GM23248 (cell line): ENCODE results near the gene OR4B1. TPM values are rescaled to one million over a fixed set of nuclear protein-coding genes. Genes with fewer than 3 reads are reported as not detected.
"Not testable (repeated sequence)": the region's sequence is repeated elsewhere in the genome, so short reads cannot be mapped to it uniquely, and the experiment has no call there.

Experiments
- DNase-seq: peaks from one replicate; pipeline ENCODE4 v3.0.0-alpha.2; 2015
- H2AFZ ChIP-seq: fragments of 200-600 bp; sonication (generic); 2 replicates; pipeline ENCODE4 v1.6.1; 2016; ENCODE audit warnings: antibody characterized with exemption
- H3F3A ChIP-seq: fragments of 200-600 bp; sonication (generic); 2 replicates; pipeline ENCODE4 v1.6.1; 2016; ENCODE audit warnings: mild to moderate bottlenecking, antibody characterized with exemption, mixed run types; ENCODE audit not compliant: insufficient read depth
- H3K27ac ChIP-seq: fragments of 200-600 bp; sonication (generic); 2 replicates; pipeline ENCODE4 v1.5.1; 2016; ENCODE audit warnings: mild to moderate bottlenecking
- H3K27me3 ChIP-seq: fragments of 200-600 bp; sonication (generic); replicated peaks from 2 replicates; pipeline ENCODE4 v1.6.1; 2016; ENCODE audit warnings: mild to moderate bottlenecking; ENCODE audit not compliant: insufficient read depth
- H3K36me3 ChIP-seq: fragments of 200-600 bp; sonication (generic); 2 replicates; pipeline ENCODE4 v1.6.1; 2016; ENCODE audit warnings: low read depth, mild to moderate bottlenecking
- H3K4me1 ChIP-seq: fragments of 200-600 bp; sonication (generic); 2 replicates; pipeline ENCODE4 v1.6.1; 2016; ENCODE audit warnings: mild to moderate bottlenecking; ENCODE audit not compliant: insufficient read depth
- H3K4me2 ChIP-seq: fragments of 200-600 bp; sonication (generic); one replicate; pipeline ENCODE4 v1.6.1; 2016; ENCODE audit warnings: mild to moderate bottlenecking; ENCODE audit not compliant: unreplicated experiment
- H3K4me3 ChIP-seq: fragments of 200-600 bp; sonication (generic); 2 replicates; pipeline ENCODE4 v1.5.1; 2016; ENCODE audit warnings: mild to moderate bottlenecking
- H3K79me2 ChIP-seq: fragments of 200-600 bp; sonication (generic); 2 replicates; pipeline ENCODE4 v1.6.1; 2016; ENCODE audit warnings: mild to moderate bottlenecking; ENCODE audit not compliant: insufficient read depth
- H3K9ac ChIP-seq: fragments of 200-600 bp; sonication (generic); 2 replicates; pipeline ENCODE4 v1.6.1; 2016; ENCODE audit warnings: mild to moderate bottlenecking
- H3K9me2 ChIP-seq: fragments of 200-600 bp; sonication (generic); 2 replicates; pipeline ENCODE4 v1.6.1; 2016; ENCODE audit warnings: mixed run types, mild to moderate bottlenecking, moderate library complexity; ENCODE audit not compliant: insufficient read depth
- H3K9me3 ChIP-seq: fragments of 200-600 bp; sonication (generic); one replicate; pipeline ENCODE4 v1.6.1; 2017; ENCODE audit warnings: low read depth
- H4K20me1 ChIP-seq: fragments of 200-600 bp; sonication (generic); 2 replicates; pipeline ENCODE4 v1.6.0; 2016; ENCODE audit not compliant: insufficient read depth
- EZH2 ChIP-seq: fragments of 200-600 bp; sonication (generic); IDR thresholded peaks from 2 replicates; pipeline ENCODE4 v1.6.1; 2018; ENCODE audit warnings: antibody characterized with exemption, mild to moderate bottlenecking; ENCODE audit not compliant: insufficient read depth, poor library complexity, severe bottlenecking
- EZH2phosphoT487 ChIP-seq: fragments of 200-600 bp; sonication (generic); IDR thresholded peaks from 2 replicates; pipeline ENCODE4 v1.6.1; 2018; ENCODE audit warnings: antibody characterized with exemption, moderate library complexity, mild to moderate bottlenecking, low read depth; ENCODE audit not compliant: insufficient read depth
- WGBS, 2 experiments: methylation state at CpG; one replicate each; pipeline ENCODE4 v1.1.6; 2015 to 2017; ENCODE audit warnings: low lambda C conversion rate in 2 of 2, low coverage in 1 of 2; ENCODE audit errors: missing lambda C conversion rate in 2 of 2; 5-methylcytosine and 5-hydroxymethylcytosine counted together
- in situ Hi-C: fragments of 300-500 bp; cut with MboI; formaldehyde crosslinking; loops from 2 replicates; pipeline ENCODE4 v1.15.0; 2020
- polyA plus RNA-seq: library from polyadenylated mRNA; unstranded; fragments of >200 nt; fragmentation: Nextera tagmentation; extraction: Ambion mirVana; gene quantifications from 2 replicates; pipeline ENCODE4 v1.2.1, GENCODE V29; 2016
- total RNA-seq: library from RNA; depleted of rRNA; stranded (reverse); fragments of >200 nt; shearing (Covaris generic); gene quantifications from 2 replicates; pipeline ENCODE4 v1.2.3, GENCODE V29; 2014

The OR4B1 gene
- total and polyA plus RNA-seq, 2 experiments from 2014 or later = not detected

DNA sequence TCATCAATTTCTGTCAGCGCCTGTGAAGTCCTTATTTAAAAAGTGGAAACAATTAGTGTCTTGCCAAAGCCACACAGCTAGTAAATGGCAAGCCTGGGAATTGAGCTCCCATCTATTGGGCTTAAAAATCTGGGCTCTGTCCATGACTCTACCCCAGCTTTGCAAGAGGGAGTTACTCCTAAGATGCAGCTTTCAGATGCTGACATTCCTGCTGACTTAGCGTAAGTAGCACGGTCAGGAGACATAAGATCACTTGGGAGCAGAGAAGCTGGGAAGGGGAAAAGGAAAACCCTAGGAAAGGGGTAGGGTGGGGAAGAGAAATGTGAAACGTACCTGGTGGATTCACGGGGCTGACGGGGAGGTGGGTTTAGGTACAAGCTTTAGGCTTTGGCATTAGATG lies 36.0 kb upstream of the OR4B1 start:
- Histone ChIP-seq H3K9me3 (no peaks in the 10 kb centered on the region), H4K20me1 (no peaks in the 10 kb centered on the region), H3K27me3 (no peaks in the 10 kb centered on the region), H3K27ac (no peak overlapping the region), H3K4me1 (no peaks in the 10 kb centered on the region), H3K4me3 (no peak overlapping the region), H3K9me2 (no peaks in the 10 kb centered on the region), H2AFZ (no peak overlapping the region), H3K9ac (no peak overlapping the region), H3K36me3 (no peaks in the 10 kb centered on the region), H3F3A (no peaks in the 10 kb centered on the region), H3K4me2 (no peak overlapping the region), H3K79me2 (no peaks in the 10 kb centered on the region)
- no peak for DNase-seq
- in situ Hi-C loops = no loop called here
- TF ChIP-seq EZH2 (no peak), EZH2phosphoT487 (no peak)
- WGBS, 2 experiments = 40 to 47% methylated on average over 6 of the region's 6 CpGs

DNA sequence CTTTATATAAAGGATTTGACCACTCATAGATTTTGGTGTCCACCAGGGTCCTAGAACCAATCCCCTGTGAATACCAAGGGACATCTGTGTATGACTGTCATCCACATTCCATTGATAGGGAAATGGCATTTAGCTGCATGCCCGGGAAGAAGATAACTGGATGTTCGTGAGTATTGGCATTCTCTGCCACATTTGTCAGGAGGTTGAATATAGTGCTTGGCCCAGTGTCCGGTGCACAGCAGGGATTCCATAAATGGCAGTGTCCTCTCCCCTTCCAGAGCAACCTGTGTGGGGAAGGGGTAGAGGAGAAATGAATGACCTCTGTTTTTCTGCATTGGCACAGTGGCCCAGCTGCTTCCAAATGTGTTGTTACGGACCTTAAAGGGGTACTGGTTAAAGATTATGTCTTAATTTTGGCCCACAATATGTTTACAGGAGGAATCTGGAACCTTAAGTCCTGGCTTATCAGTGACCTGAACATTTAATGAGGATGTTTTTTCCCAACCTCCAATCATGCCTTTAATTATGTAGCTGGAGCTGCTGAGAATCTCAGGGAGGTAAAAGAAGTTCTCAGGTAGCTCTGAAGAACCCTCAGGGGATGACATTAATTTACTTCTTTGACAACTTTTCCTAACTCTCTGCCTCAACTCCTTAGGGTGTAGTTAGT lies 33.6 kb upstream of the OR4B1 start:
- Histone ChIP-seq H3K9me2 (no peaks in the 10 kb centered on the region), H3K9me3 (no peaks in the 10 kb centered on the region), H3K4me2 (no peak overlapping the region), H3K27me3 (no peaks in the 10 kb centered on the region), H2AFZ (no peak overlapping the region), H3K4me3 (no peak overlapping the region), H3K9ac (no peak overlapping the region), H3F3A (no peaks in the 10 kb centered on the region), H3K79me2 (no peaks in the 10 kb centered on the region), H3K36me3 (no peaks in the 10 kb centered on the region), H4K20me1 (no peaks in the 10 kb centered on the region), H3K27ac (no peak overlapping the region), H3K4me1 (no peaks in the 10 kb centered on the region)
- no peak for TF ChIP-seq EZH2phosphoT487
- no peak for TF ChIP-seq EZH2
- in situ Hi-C loops = no loop called here
- DNase-seq = no peak
- WGBS, 2 experiments = 38 to 52% methylated on average over 4 of the region's 4 CpGs

DNA sequence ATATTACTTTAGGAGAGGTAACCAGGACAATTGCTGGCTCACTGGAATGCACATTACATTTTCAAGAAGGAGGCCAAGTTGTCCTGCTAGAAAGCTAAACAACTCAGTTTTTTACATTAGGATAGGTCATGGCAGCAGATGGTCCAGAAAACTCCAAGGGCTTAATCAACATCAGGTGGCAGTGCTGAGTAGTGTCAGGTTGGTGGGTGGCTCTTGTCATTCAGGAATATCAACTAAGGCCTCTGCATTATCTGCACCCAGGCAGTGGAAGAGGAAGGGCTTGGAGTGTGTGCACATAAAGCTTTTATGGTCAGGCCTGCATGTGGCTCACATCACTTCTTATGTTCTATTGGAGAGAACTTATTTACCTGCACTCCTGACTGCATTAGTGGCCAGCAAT lies 32.2 kb upstream of the OR4B1 start:
- Histone ChIP-seq H3K9me3 (no peaks in the 10 kb centered on the region), H2AFZ (no peak overlapping the region), H4K20me1 (no peaks in the 10 kb centered on the region), H3K4me2 (no peak overlapping the region), H3K9me2 (no peaks in the 10 kb centered on the region), H3K9ac (no peak overlapping the region), H3K4me1 (no peaks in the 10 kb centered on the region), H3K27ac (no peak overlapping the region), H3K79me2 (no peaks in the 10 kb centered on the region), H3F3A (no peaks in the 10 kb centered on the region), H3K36me3 (no peaks in the 10 kb centered on the region), H3K27me3 (no peaks in the 10 kb centered on the region), H3K4me3 (no peak overlapping the region)
- no peak for TF ChIP-seq EZH2
- DNase-seq = no peak
- in situ Hi-C loops = no loop called here

DNA sequence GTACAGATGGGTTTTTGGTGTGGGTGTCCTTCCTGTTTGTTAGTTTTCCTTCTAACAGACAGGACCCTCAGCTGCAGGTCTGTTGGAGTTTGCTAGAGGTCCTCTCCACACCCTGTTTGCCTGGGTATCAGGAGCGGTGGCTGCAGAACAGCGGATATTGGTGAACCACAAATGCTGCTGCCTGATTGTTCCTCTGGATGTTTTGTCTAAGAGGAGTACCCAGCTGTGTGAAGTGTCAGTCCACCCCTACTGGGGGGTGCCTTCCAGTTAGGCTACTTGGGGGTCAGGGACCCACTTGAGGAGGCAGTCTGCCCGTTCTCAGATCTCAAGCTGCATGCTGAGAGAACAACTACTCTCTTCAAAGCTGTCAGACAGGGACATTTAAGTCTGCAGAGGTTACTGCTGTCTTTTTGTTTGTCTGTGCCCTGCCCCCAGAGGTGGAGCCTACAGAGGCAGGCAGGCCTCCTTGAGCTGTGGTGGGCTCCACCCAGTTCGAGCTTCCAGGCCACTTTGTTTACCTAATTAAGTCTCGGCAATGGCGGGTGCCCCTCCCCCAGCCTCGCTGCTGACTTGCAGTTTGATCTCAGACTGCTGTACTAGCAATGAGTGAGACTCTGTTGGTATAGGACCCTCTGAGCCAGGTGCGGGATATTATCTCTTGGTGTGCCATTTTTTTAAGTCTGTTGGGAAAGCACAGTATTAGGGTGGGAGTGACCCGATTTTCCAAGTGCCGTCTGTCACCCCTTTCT lies 25.5 kb upstream of the OR4B1 start:
- H3K9me3 ChIP-seq, H3K27ac ChIP-seq, H3K9ac ChIP-seq, H3K4me2 ChIP-seq, H3K36me3 ChIP-seq, DNase-seq, H3K4me3 ChIP-seq, H2AFZ ChIP-seq, H3K9me2 ChIP-seq, H3F3A ChIP-seq, H3K79me2 ChIP-seq, in situ Hi-C loops, H4K20me1 ChIP-seq, H3K4me1 ChIP-seq, H3K27me3 ChIP-seq: not testable (repeated sequence)
- 60 to 62% methylated on average over 10 of the region's 10 CpGs for WGBS, 2 experiments
